HEK293 (cell line): Measurements from ENCODE around the gene BPIFB2.

Experiments used
- KLF10 ChIP-seq: fragments of 450-650 bp; IDR thresholded peaks from 2 replicates; pipeline ENCODE4 v1.5.1; 2018; ENCODE audit warnings: missing biosample characterization, mild to moderate bottlenecking, missing genetic modification characterization
- REPIN1 ChIP-seq: fragments of 450-650 bp; formaldehyde crosslinking; IDR thresholded peaks from 2 replicates; pipeline ENCODE4 v1.5.1; 2017; ENCODE audit warnings: missing biosample characterization, missing genetic modification characterization, low read depth
- SETDB1 ChIP-seq: IDR thresholded peaks from one replicate; pipeline ENCODE4 v1.6.1; 2017; ENCODE audit warnings: mild to moderate bottlenecking, low read length, moderate library complexity, mixed read lengths; ENCODE audit not compliant: insufficient read length
- ZBTB11 ChIP-seq: fragments of 450-650 bp; formaldehyde crosslinking; conservative IDR thresholded peaks from 2 replicates; pipeline ENCODE4 v1.5.1; 2016; ENCODE audit warnings: low read depth, missing biosample characterization, missing genetic modification characterization
- ZBTB26 ChIP-seq: fragments of 450-650 bp; formaldehyde crosslinking; optimal IDR thresholded peaks from 2 replicates; pipeline ENCODE3; 2016; ENCODE audit warnings: missing biosample characterization, mild to moderate bottlenecking, missing genetic modification characterization
- ZNF214 ChIP-seq: fragments of 450-650 bp; formaldehyde crosslinking; IDR thresholded peaks from 2 replicates; pipeline ENCODE4 v1.5.1; 2017; ENCODE audit warnings: missing biosample characterization, mild to moderate bottlenecking, missing genetic modification characterization, borderline replicate concordance
- ZNF423 ChIP-seq: fragments of 450-650 bp; formaldehyde crosslinking; IDR thresholded peaks from 2 replicates; pipeline ENCODE4 v1.5.1; 2016; ENCODE audit warnings: missing biosample characterization, missing genetic modification characterization
- ZNF488 ChIP-seq: fragments of 450-650 bp; formaldehyde crosslinking; IDR thresholded peaks from 2 replicates; pipeline ENCODE4 v1.5.1; 2016; ENCODE audit warnings: missing biosample characterization, missing genetic modification characterization
- ZNF600 ChIP-seq: fragments of 450-650 bp; formaldehyde crosslinking; IDR thresholded peaks from 2 replicates; pipeline ENCODE4 v1.5.1; 2016; ENCODE audit warnings: missing biosample characterization, missing genetic modification characterization
- ZNF843 ChIP-seq: fragments of 450-650 bp; formaldehyde crosslinking; IDR thresholded peaks from 2 replicates; pipeline ENCODE4 v1.5.1; 2016; ENCODE audit warnings: missing biosample characterization, missing genetic modification characterization
- TF ChIP-seq, protein P1 (sequence below): fragments of 450-650 bp; formaldehyde crosslinking; IDR thresholded peaks from 2 replicates; pipeline ENCODE4 v1.5.1; 2016; ENCODE audit warnings: missing biosample characterization, missing genetic modification characterization
- TF ChIP-seq, protein P2 (sequence below): fragments of 450-650 bp; formaldehyde crosslinking; IDR thresholded peaks from 2 replicates; pipeline ENCODE4 v1.5.1; 2016; ENCODE audit warnings: missing biosample characterization, missing genetic modification characterization
- TF ChIP-seq, protein P3 (sequence below): fragments of 450-650 bp; formaldehyde crosslinking; IDR thresholded peaks from 2 replicates; pipeline ENCODE4 v1.5.1; 2016; ENCODE audit warnings: missing biosample characterization, missing genetic modification characterization
- TF ChIP-seq, protein P4 (sequence below): IDR thresholded peaks from 2 replicates; pipeline ENCODE4 v1.6.1; 2011; ENCODE audit warnings: mild to moderate bottlenecking, low read depth, low read length, borderline replicate concordance

DNA sequence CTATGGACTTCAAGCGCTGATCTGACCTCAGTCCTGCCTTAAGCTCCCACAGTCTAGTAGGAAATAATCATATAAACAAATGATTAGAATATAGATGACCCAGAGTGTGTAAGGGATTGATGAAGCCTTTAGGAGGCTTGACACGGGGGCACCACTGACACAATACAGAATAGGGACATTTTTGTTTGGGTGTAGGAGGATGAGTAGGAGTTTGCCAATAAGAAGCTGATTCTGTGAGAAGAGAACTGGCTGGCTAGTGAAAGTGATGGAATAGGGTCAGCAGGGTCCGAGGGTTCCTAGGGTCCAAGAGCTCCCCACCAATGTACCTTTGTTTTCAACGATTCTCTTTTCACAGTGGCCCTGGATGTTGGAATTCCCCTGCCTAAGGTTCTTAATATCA is 64.9 kb downstream of the BPIFB2 start:
- TF ChIP-seq, protein P1, sequence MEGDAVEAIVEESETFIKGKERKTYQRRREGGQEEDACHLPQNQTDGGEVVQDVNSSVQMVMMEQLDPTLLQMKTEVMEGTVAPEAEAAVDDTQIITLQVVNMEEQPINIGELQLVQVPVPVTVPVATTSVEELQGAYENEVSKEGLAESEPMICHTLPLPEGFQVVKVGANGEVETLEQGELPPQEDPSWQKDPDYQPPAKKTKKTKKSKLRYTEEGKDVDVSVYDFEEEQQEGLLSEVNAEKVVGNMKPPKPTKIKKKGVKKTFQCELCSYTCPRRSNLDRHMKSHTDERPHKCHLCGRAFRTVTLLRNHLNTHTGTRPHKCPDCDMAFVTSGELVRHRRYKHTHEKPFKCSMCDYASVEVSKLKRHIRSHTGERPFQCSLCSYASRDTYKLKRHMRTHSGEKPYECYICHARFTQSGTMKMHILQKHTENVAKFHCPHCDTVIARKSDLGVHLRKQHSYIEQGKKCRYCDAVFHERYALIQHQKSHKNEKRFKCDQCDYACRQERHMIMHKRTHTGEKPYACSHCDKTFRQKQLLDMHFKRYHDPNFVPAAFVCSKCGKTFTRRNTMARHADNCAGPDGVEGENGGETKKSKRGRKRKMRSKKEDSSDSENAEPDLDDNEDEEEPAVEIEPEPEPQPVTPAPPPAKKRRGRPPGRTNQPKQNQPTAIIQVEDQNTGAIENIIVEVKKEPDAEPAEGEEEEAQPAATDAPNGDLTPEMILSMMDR (tag by site-specific recombination), result no peak
- TF ChIP-seq REPIN1 (tag by site-specific recombination), result no peak
- TF ChIP-seq, protein P2, sequence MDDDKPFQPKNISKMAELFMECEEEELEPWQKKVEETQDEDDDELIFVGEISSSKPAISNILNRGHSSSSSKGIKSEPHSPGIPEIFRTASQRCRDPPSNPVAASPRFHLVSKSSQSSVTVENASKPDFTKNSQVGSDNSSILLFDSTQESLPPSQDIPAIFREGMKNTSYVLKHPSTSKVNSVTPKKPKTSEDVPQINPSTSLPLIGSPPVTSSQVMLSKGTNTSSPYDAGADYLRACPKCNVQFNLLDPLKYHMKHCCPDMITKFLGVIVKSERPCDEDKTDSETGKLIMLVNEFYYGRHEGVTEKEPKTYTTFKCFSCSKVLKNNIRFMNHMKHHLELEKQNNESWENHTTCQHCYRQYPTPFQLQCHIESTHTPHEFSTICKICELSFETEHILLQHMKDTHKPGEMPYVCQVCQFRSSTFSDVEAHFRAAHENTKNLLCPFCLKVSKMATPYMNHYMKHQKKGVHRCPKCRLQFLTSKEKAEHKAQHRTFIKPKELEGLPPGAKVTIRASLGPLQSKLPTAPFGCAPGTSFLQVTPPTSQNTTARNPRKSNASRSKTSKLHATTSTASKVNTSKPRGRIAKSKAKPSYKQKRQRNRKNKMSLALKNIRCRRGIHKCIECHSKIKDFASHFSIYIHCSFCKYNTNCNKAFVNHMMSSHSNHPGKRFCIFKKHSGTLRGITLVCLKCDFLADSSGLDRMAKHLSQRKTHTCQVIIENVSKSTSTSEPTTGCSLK (tag by site-specific recombination), result no peak
- TF ChIP-seq ZNF214 (tag by site-specific recombination), result no peak
- TF ChIP-seq ZNF600, result no peak
- TF ChIP-seq SETDB1, result no peak
- no peak for TF ChIP-seq ZNF488 (tag by site-specific recombination)
- TF ChIP-seq, protein P3, sequence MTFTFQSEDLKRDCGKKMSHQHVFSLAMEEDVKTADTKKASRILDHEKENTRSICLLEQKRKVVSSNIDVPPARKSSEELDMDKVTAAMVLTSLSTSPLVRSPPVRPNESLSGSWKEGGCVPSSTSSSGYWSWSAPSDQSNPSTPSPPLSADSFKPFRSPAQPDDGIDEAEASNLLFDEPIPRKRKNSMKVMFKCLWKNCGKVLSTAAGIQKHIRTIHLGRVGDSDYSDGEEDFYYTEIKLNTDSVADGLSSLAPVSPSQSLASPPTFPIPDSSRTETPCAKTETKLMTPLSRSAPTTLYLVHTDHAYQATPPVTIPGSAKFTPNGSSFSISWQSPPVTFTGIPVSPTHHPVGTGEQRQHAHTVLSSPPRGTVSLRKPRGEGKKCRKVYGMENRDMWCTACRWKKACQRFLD (tag by site-specific recombination), result no peak
- TF ChIP-seq ZBTB26 (tag by site-specific recombination), result no peak
- TF ChIP-seq ZNF423, result no peak
- TF ChIP-seq KLF10 (tag by site-specific recombination), result no peak
- TF ChIP-seq ZBTB11 (tag by site-specific recombination), result no peak
- TF ChIP-seq ZNF843 (tag by site-specific recombination), result no peak
- TF ChIP-seq, protein P4, sequence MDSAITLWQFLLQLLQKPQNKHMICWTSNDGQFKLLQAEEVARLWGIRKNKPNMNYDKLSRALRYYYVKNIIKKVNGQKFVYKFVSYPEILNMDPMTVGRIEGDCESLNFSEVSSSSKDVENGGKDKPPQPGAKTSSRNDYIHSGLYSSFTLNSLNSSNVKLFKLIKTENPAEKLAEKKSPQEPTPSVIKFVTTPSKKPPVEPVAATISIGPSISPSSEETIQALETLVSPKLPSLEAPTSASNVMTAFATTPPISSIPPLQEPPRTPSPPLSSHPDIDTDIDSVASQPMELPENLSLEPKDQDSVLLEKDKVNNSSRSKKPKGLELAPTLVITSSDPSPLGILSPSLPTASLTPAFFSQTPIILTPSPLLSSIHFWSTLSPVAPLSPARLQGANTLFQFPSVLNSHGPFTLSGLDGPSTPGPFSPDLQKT, result no peak
